ENCODE measurements around the gene SETD6. TPM values are rescaled to one million over a fixed set of nuclear protein-coding genes. Genes with fewer than 3 reads are reported as not detected.

Gene SETD6
- total RNA-seq, 1 experiment from 2014 or later = 22.0 TPM

- DNase-seq = peak; percentile 69
- POLR2A ChIA-PET (ENCODE audit: unreplicated experiment) = interaction anchor here (0.6 kb wide), 1 partner anchor 102 kb away, joined by 4 read pairs; no protein-coding TSS in a partner anchor
Observed at GRCh38 chr16:58515871-58516767, 802 bp downstream of the SETD6 start.

DNA sequence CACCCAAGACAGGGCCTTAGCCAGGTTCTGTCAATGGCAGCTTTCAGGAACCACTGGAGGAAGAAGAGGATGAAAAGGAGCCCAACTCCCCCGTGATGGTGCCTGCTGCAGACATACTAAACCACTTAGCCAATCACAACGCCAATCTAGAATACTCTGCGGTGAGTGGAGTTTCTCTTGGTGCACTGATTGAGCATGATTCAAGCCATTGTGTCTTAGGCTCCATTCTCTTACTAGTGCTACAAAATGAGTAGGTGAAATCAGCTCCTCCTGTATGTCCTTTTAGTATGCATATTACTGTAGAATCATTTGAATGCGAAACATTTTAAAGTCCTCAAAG lies 1.4 kb downstream of the SETD6 start:
- intact Hi-C loops (cut with micrococcal nuclease) = loop anchor here (10.0 kb wide), 1 partner anchor 118 kb away; no protein-coding TSS in a partner anchor
- no peak overlapping the region for H2AFZ ChIP-seq (ENCODE audit: low read length)
- no peak overlapping the region for H3K9ac ChIP-seq (ENCODE audit: low read length)
- peak overlapping the region; percentile 63 for H3K4me3 ChIP-seq (ENCODE audit: low read length)
- peaks cover 8% of the 10 kb centered on the region for H3K4me1 ChIP-seq (ENCODE audit: insufficient read depth, low read length)
- ChIA-PET POLR2A (ENCODE audit: unreplicated experiment) (no interaction called here), CTCF (no interaction called here)
- no peaks in the 10 kb centered on the region for H4K20me1 ChIP-seq (ENCODE audit: low read length)
- DNase-seq = no peak
- peaks cover 20% of the 10 kb centered on the region for H3K79me2 ChIP-seq (ENCODE audit: low read length)
- H3K36me3 ChIP-seq (ENCODE audit: low read depth, low read length) = peaks cover 43% of the 10 kb centered on the region
- H3K4me2 ChIP-seq (ENCODE audit: low read length) = peak overlapping the region; percentile 86
- no peaks in the 10 kb centered on the region for H3F3A ChIP-seq (ENCODE audit: low read length, unreplicated experiment)
- TSS peak; percentile 21 for BruUV-seq (replicated peaks)
- no peak for TF ChIP-seq EZH2 (IDR thresholded peaks at IDR 0.05; ENCODE audit: low read length, unreplicated experiment)
- TF ChIP-seq EZH2phosphoT487 (IDR thresholded peaks at IDR 0.05; ENCODE audit: borderline replicate concordance, low read length) = no peak
- TF ChIP-seq CTCF (conservative IDR thresholded peaks at IDR 0.05; ENCODE audit: low read depth, low read length) = no peak
- no peaks in the 10 kb centered on the region for H3K9me3 ChIP-seq (ENCODE audit: low read length)
- H3K27ac ChIP-seq (ENCODE audit: low read length) = no peak overlapping the region
- H3K27me3 ChIP-seq (ENCODE audit: low read length) = no peaks in the 10 kb centered on the region
- H3K9me2 ChIP-seq (replicated peaks; ENCODE audit: low read length) = no peaks in the 10 kb centered on the region
- ATAC-seq = no peak

More at GRCh38 chr16:58515871-58516767, 802 bp downstream of the SETD6 start:
- no peaks in the 10 kb centered on the region for H4K20me1 ChIP-seq (ENCODE audit: low read length)
- no peaks in the 10 kb centered on the region for H3K9me2 ChIP-seq (replicated peaks; ENCODE audit: low read length)
- H3K4me3 ChIP-seq (ENCODE audit: low read length) = peak overlapping the region; percentile 74
- H3F3A ChIP-seq (ENCODE audit: low read length, unreplicated experiment) = no peaks in the 10 kb centered on the region
- H3K4me1 ChIP-seq (ENCODE audit: insufficient read depth, low read length) = peaks cover 8% of the 10 kb centered on the region
- intact Hi-C loops (cut with micrococcal nuclease) = loop anchor here (10.0 kb wide), 1 partner anchor 119 kb away; no protein-coding TSS in a partner anchor
- no peaks in the 10 kb centered on the region for H3K27me3 ChIP-seq (ENCODE audit: low read length)
- H3K9ac ChIP-seq (ENCODE audit: low read length) = peak overlapping the region; percentile 77
- peaks cover 20% of the 10 kb centered on the region for H3K79me2 ChIP-seq (ENCODE audit: low read length)
- peak overlapping the region; percentile 36 for H3K27ac ChIP-seq (ENCODE audit: low read length)
- CTCF ChIA-PET = no interaction called here
- H2AFZ ChIP-seq (ENCODE audit: low read length) = peak overlapping the region; percentile 85
- peak overlapping the region; percentile 92 for H3K4me2 ChIP-seq (ENCODE audit: low read length)
- peak; percentile 58 for ATAC-seq
- BruUV-seq (replicated peaks) = no TSS peak
- peaks cover 39% of the 10 kb centered on the region for H3K36me3 ChIP-seq (ENCODE audit: low read depth, low read length)
- no peaks in the 10 kb centered on the region for H3K9me3 ChIP-seq (ENCODE audit: low read length)
- TF ChIP-seq EZH2 (IDR thresholded peaks at IDR 0.05; ENCODE audit: low read length, unreplicated experiment) (no peak), CTCF (conservative IDR thresholded peaks at IDR 0.05; ENCODE audit: low read depth, low read length) (no peak), EZH2phosphoT487 (IDR thresholded peaks at IDR 0.05; ENCODE audit: borderline replicate concordance, low read length) (no peak)

All from PC-3 (cell line).